K562 (cell line): Measurements from ENCODE around the gene CALM1. TPM values are rescaled to one million over a fixed set of nuclear protein-coding genes. Genes with fewer than 3 reads are reported as not detected.

Experiments used
- ATAC-seq: fragments of 200-7000 bp; cut with Tn5 transposase; 3 replicates; pipeline ENCODE4 v1.9.1; 2020; ENCODE audit warnings: moderate library complexity
- BruUV-seq: library from RNA; stranded (reverse); fragments of 400-500 nt; replicated peaks from 2 replicates; lab custom pipeline; 2021; lab: Mats Ljungman, UMichigan
- CTCF ChIA-PET: fragments of 300-600 bp; formaldehyde crosslinking; extraction: SDS; loops from one replicate; lab custom pipeline; 2021; ENCODE audit warnings: low intra/inter-chr PET ratio; lab: Yijun Ruan, JAX
- POLR2A ChIA-PET: fragments of 300-600, 350-650 bp; sonication (Branson Sonifier 250); formaldehyde crosslinking; extraction: SDS; loops from one replicate; lab custom pipeline; 2021; ENCODE audit warnings: antibody characterized with exemption, inconsistent platforms; lab: Yijun Ruan, JAX
- DNase-seq, 4 experiments: peaks; one replicate each; pipeline versions ENCODE4 v3.0.0 to v3.0.0-alpha.2; 2011 to 2018; ENCODE audit warnings: low spot score in 3 of 4, mixed read lengths in 3 of 4; ENCODE audit errors: extremely low read depth in 1 of 4
- FAIRE-seq: peaks from 2 replicates; lab custom pipeline; 2011; peaks lifted over from hg19 to GRCh38; lab: Jason Lieb, UNC
- H2AFZ ChIP-seq: 2 replicates; pipeline ENCODE4 v1.6.0; 2011; ENCODE audit warnings: low read depth, low read length, control low read depth, inconsistent platforms
- H3K27ac ChIP-seq: fragments of 200-600 bp; 3 replicates; pipeline ENCODE4 v1.8.0; 2011; ENCODE audit warnings: low read depth, mild to moderate bottlenecking, control low read depth, inconsistent platforms, low read length, moderate library complexity, mixed read lengths; ENCODE audit errors: extremely low read depth
- H3K27me3 ChIP-seq, 2 experiments: fragments of 300-600 bp in 1 of 2; 2 replicates in 1 of 2; 3 replicates in 1 of 2; pipeline versions ENCODE4 v1.6.0 to v1.8.0; 2011; ENCODE audit warnings: inconsistent platforms in 2 of 2, low read length in 2 of 2, mild to moderate bottlenecking in 1 of 2, mixed read lengths in 1 of 2, moderate library complexity in 1 of 2; ENCODE audit not compliant: control insufficient read depth in 2 of 2, insufficient read depth in 2 of 2
- H3K36me3 ChIP-seq: fragments of 300-600 bp; 3 replicates; pipeline ENCODE4 v1.8.0; 2011; ENCODE audit warnings: mild to moderate bottlenecking, low read length, inconsistent platforms; ENCODE audit not compliant: control insufficient read depth, insufficient read depth
- H3K4me1 ChIP-seq, 2 experiments: fragments of 200-600 bp in 1 of 2; replicated peaks in 1 of 2; 2 replicates in 1 of 2; 3 replicates in 1 of 2; pipeline versions ENCODE4 v1.5.1 to v1.8.0; 2011; ENCODE audit warnings: inconsistent platforms in 2 of 2, low read length in 2 of 2, mild to moderate bottlenecking in 1 of 2, mixed read lengths in 1 of 2, moderate library complexity in 1 of 2; ENCODE audit not compliant: control insufficient read depth in 2 of 2, insufficient read depth in 2 of 2
- H3K4me2 ChIP-seq: 2 replicates; pipeline ENCODE4 v1.6.1; 2011; ENCODE audit warnings: low read length, control low read depth, inconsistent platforms, mixed read lengths; ENCODE audit not compliant: insufficient read depth
- H3K4me3 ChIP-seq: fragments of 200-600 bp; sonication (generic), shearing (Covaris generic); 2 replicates; pipeline ENCODE4 v1.5.1; 2016; ENCODE audit warnings: control low read depth, inconsistent platforms
- H3K79me2 ChIP-seq: fragments of 200-600 bp; 3 replicates; pipeline ENCODE4 v1.8.0; 2011; ENCODE audit warnings: low read length, inconsistent platforms; ENCODE audit not compliant: control insufficient read depth, insufficient read depth
- H3K9ac ChIP-seq, 2 experiments: 2 replicates each; pipeline versions ENCODE4 v1.6.0 to v1.6.1; 2011; ENCODE audit warnings: low read depth in 2 of 2, low read length in 2 of 2, control low read depth in 1 of 2, inconsistent platforms in 1 of 2, mild to moderate bottlenecking in 1 of 2, mixed read lengths in 1 of 2; ENCODE audit not compliant: insufficient read depth in 1 of 2
- H3K9me1 ChIP-seq: one replicate; pipeline ENCODE4 v1.6.0; 2011; ENCODE audit warnings: inconsistent platforms, mild to moderate bottlenecking, low read length, moderate library complexity; ENCODE audit not compliant: control insufficient read depth, insufficient read depth
- H3K9me3 ChIP-seq: replicated peaks from 2 replicates; pipeline ENCODE4 v1.5.1; 2011; ENCODE audit warnings: low read depth, low read length, inconsistent platforms; ENCODE audit not compliant: control insufficient read depth, insufficient read depth
- H4K20me1 ChIP-seq: replicated peaks from 2 replicates; pipeline ENCODE4 v1.6.1; 2011; ENCODE audit warnings: low read length, inconsistent platforms, mixed read lengths; ENCODE audit not compliant: control insufficient read depth, insufficient read depth
- CREM ChIP-seq: IDR thresholded peaks from 2 replicates; pipeline ENCODE4 v1.6.1; 2014; ENCODE audit warnings: antibody characterized with exemption, low read depth
- DACH1 ChIP-seq: fragments of 450-650 bp; IDR thresholded peaks from 2 replicates; pipeline ENCODE4 v1.6.1; 2018; ENCODE audit not compliant: partially characterized antibody
- GABPB1 ChIP-seq: sonication (generic); formaldehyde crosslinking; IDR thresholded peaks from 2 replicates; pipeline ENCODE4 v1.8.0; 2022; ENCODE audit warnings: mild to moderate bottlenecking, missing genetic modification reagents
- GATA2 ChIP-seq: sonication (generic); formaldehyde crosslinking; IDR thresholded peaks from 2 replicates; pipeline ENCODE4 v1.4.0; 2020; ENCODE audit warnings: mild to moderate bottlenecking, missing genetic modification reagents
- HMG20B ChIP-seq: fragments of 250-450 bp; sonication (Bioruptor Pico); IDR thresholded peaks from 2 replicates; pipeline ENCODE4 v1.5.0; 2021; ENCODE audit warnings: mild to moderate bottlenecking
- HNRNPL ChIP-seq: fragments of 200-400 bp; formaldehyde crosslinking; IDR thresholded peaks from 2 replicates; pipeline ENCODE4 v1.6.1; 2017; ENCODE audit warnings: low read depth, mild to moderate bottlenecking, low read length
- MYC ChIP-seq, 2 experiments: fragments of 250-450 bp in 1 of 2; sonication (Bioruptor Pico) in 1 of 2; IDR thresholded peaks; 2 replicates each; pipeline versions ENCODE4 v1.5.1 to v1.6.1; 2012 to 2021; ENCODE audit warnings: low read depth in 2 of 2, borderline replicate concordance in 1 of 2, improper control_type of control experiment in 1 of 2, low read length in 1 of 2, mild to moderate bottlenecking in 1 of 2, moderate library complexity in 1 of 2
- POLR2A ChIP-seq: fragments of 450-650 bp; conservative IDR thresholded peaks from 2 replicates; pipeline ENCODE4 v1.6.1; 2016
- RFX5 ChIP-seq: IDR thresholded peaks from 2 replicates; pipeline ENCODE4 v1.6.1; 2011; ENCODE audit warnings: low read depth, mild to moderate bottlenecking, improper control_type of control experiment, low read length
- SMC3 ChIP-seq: conservative IDR thresholded peaks from 2 replicates; pipeline ENCODE4 v1.6.1; 2011; ENCODE audit warnings: low read depth, low read length, improper control_type of control experiment; ENCODE audit not compliant: insufficient read depth
- YY1 ChIP-seq, 3 experiments: IDR thresholded peaks; 2 replicates each; pipeline ENCODE4 v1.6.1; 2011; ENCODE audit warnings: low read length in 2 of 3, mild to moderate bottlenecking in 2 of 3, moderate library complexity in 2 of 3, borderline replicate concordance in 1 of 3, control low read depth in 1 of 3, low read depth in 1 of 3; ENCODE audit not compliant: insufficient read depth in 3 of 3, insufficient replicate concordance in 2 of 3, control insufficient read depth in 1 of 3, insufficient read length in 1 of 3; ENCODE audit errors: extremely low read depth in 1 of 3
- WGBS: fragments of 100-300 bp; shearing (Covaris generic); methylation state at CpG from one replicate; pipeline ENCODE4 v1.1.6; 2016; ENCODE audit warnings: low coverage, mixed read lengths; ENCODE audit not compliant: insufficient coverage; ENCODE audit errors: missing lambda C conversion rate; 5-methylcytosine and 5-hydroxymethylcytosine counted together
- in situ Hi-C: fragments of 300-500 bp; cut with MboI; formaldehyde crosslinking; loops from 4 replicates; pipeline ENCODE4 v1.15.0; 2018; ENCODE audit warnings: inconsistent platforms, mixed read lengths
- intact Hi-C: fragments of 100-400 bp; cut with micrococcal nuclease; formaldehyde crosslinking; loops from 2 replicates; pipeline ENCODE4 v1.14.2; 2022
- polyA plus RNA-seq, 8 experiments: library from polyadenylated mRNA; depleted of rRNA in 4 of 8; stranded (reverse) in 5 of 8; unstranded in 3 of 8; fragments of >200 nt; fragmentation: Nextera tagmentation in 2 of 8; fragmentation: Illumina TruSeq in 1 of 8; extraction: Ambion mirVana in 2 of 8; extraction: Trizol in 1 of 8; gene quantifications; 2 replicates each; pipeline versions ENCODE4 v1.2.1 to v1.2.3, GENCODE V29; 2011 to 2014; ENCODE audit warnings: inconsistent platforms in 1 of 8, missing spikeins in 1 of 8
- total RNA-seq, 7 experiments: library from RNA; depleted of rRNA in 6 of 7; stranded (reverse); fragments of >200 nt in 6 of 7; fragmentation: Illumina TruSeq in 2 of 7; extraction: Trizol in 2 of 7; gene quantifications; 2 replicates each; pipeline versions ENCODE4 v1.2.1 to v1.2.3, GENCODE V29; 2011 to 2021; ENCODE audit warnings: low replicate concordance in 1 of 7
- TF ChIP-seq, protein P1 (sequence below), 2 experiments: fragments of 450-650 bp; IDR thresholded peaks; 2 replicates each; pipeline ENCODE4 v1.6.1; 2016
- TF ChIP-seq, protein P2 (sequence below): fragments of 450-650 bp; IDR thresholded peaks from 2 replicates; pipeline ENCODE4 v1.6.1; 2017; ENCODE audit warnings: mild to moderate bottlenecking, moderate library complexity
- TF ChIP-seq, protein P3 (sequence below): fragments of 200-800 bp; sonication (Bioruptor generic); IDR thresholded peaks from 2 replicates; pipeline ENCODE4 v1.6.1; 2017; ENCODE audit warnings: missing genetic modification characterization, missing compliant biosample characterization

CALM1 gene
- total and polyA plus RNA-seq, 9 of the 15 experiments (the other 6 are each of a cell fraction or from before 2014, with no cell fraction given), result 48.0 to 269 (median 158) TPM

DNA sequence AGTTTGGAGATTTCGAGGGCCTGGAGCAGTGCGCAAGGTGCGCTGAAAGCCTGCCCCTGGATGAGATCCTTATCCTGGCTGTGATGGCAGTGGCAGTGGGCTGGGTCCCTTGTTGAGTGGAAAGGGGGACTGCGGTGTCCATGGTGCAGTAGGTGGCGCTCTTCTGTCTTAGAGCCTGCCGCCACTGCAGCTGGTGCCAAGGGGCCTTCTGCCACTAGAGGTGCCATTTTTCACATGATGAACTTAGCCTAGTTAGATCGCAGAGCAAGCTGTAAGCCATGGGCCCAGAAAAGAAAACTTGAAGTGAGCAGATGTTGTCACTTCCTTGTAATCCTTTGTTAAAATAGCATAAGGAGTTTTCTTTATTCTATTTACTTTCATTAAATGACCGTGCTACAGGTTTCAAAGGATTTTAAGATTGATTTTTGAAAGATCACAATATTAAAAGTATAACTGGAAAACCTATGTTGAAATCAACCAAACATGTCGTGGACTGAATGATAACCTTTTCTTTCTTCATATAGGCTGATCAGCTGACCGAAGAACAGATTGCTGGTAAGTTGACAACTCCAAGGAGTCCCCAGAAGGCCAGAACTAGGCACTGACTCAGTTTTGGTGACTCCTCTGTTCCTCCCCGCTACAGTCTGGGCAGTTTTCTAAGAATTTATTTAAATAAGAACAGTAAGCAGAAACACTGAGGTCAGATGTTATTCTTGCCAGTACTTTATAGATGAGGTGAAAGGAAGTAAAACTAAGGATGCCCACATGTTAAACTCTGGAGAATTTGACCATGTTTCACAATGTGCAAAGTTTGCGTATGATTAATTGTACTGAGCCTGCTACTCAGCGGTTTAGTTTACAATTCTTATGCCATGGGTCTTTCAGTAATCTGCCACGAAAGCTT is 3.0 kb downstream of the CALM1 start:
- CTCF ChIA-PET, result interaction anchor here (0.6 to 2.8 kb wide), 4 partner anchors 60 to 298 kb away, joined by 3 to 15 read pairs (median 4); no protein-coding TSS in a partner anchor
- no peak overlapping the region for H3K9ac ChIP-seq
- no peak overlapping the region for H3K27ac ChIP-seq
- no peak overlapping the region for H2AFZ ChIP-seq
- peaks cover 50% of the 10 kb centered on the region for H3K36me3 ChIP-seq
- H3K27me3 ChIP-seq, result no peaks in the 10 kb centered on the region
- H3K4me1 ChIP-seq, result peaks cover 6 to 14% of the 10 kb centered on the region in 2 experiments; a peak in 4 of 5 replicates
- H3K9me1 ChIP-seq, result no peaks in the 10 kb centered on the region
- in situ Hi-C loops (loop anchor here (10.0 kb wide), 1 partner anchor 125 kb away; no protein-coding TSS in a partner anchor), intact Hi-C loops (loop anchor here (1.0 to 5.0 kb wide), 3 partner anchors 97 to 298 kb away; no protein-coding TSS in a partner anchor)
- DNase-seq (peak; percentile 64 to 86 (median 78)), ATAC-seq (peak; percentile 72), FAIRE-seq (peak; percentile 78)
- no peak overlapping the region for H3K4me3 ChIP-seq
- H4K20me1 ChIP-seq, result no peaks in the 10 kb centered on the region; the same call in none of the 2 replicates
- peaks cover 32% of the 10 kb centered on the region for H3K79me2 ChIP-seq
- no peak overlapping the region for H3K4me2 ChIP-seq
- BruUV-seq, result no TSS peak
- WGBS, result 54% methylated on average over 10 of the region's 14 CpGs
- POLR2A ChIA-PET, result interaction anchor here (0.7 to 1.6 kb wide), 3 partner anchors 18 to 359 kb away, joined by 3 to 5 read pairs (median 3); no protein-coding TSS in a partner anchor
- H3K9me3 ChIP-seq, result no peaks in the 10 kb centered on the region
- TF ChIP-seq MYC (IDR thresholded peaks at IDR 0.05; ENCODE audit: low read depth, low read length) (peak; percentile 37; the same call in 1 of the 2 replicates), MYC (CRISPR knock-in tag; IDR thresholded peaks at IDR 0.05; ENCODE audit: borderline replicate concordance, low read depth) (no peak), HNRNPL (0 out of 2 replicates have a peak, but pooled peaks have one; percentile 41), YY1 (IDR thresholded peaks at IDR 0.05; ENCODE audit: borderline replicate concordance in 1 of 3, control insufficient read depth in 1 of 3, extremely low read depth in 1 of 3, insufficient read depth in 3 of 3, insufficient read length in 1 of 3, insufficient replicate concordance in 2 of 3, low read depth in 1 of 3, low read length in 2 of 3) (peak in 2 of 3 experiments; percentile 48 to 67), CREM (peak; percentile 50), HMG20B (CRISPR knock-in tag) (no peak), DACH1 (peak; percentile 29), SMC3 (peak; percentile 83), RFX5 (0 out of 2 replicates have a peak, but pooled peaks have one; percentile 28), GABPB1 (CRISPR knock-in tag) (0 out of 2 replicates have a peak, but pooled peaks have one; percentile 42), GATA2 (CRISPR knock-in tag) (peak; percentile 39; the same call in 1 of the 2 replicates), POLR2A (no peak)
- TF ChIP-seq, protein P1, sequence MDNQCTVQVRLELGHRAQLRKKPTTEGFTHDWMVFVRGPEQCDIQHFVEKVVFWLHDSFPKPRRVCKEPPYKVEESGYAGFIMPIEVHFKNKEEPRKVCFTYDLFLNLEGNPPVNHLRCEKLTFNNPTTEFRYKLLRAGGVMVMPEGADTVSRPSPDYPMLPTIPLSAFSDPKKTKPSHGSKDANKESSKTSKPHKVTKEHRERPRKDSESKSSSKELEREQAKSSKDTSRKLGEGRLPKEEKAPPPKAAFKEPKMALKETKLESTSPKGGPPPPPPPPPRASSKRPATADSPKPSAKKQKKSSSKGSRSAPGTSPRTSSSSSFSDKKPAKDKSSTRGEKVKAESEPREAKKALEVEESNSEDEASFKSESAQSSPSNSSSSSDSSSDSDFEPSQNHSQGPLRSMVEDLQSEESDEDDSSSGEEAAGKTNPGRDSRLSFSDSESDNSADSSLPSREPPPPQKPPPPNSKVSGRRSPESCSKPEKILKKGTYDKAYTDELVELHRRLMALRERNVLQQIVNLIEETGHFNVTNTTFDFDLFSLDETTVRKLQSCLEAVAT (IDR thresholded peaks at IDR 0.05), result 0 out of 4 replicates have a peak, but pooled peaks of 1 of the 2 experiments have one; percentile 41
- TF ChIP-seq, protein P2, sequence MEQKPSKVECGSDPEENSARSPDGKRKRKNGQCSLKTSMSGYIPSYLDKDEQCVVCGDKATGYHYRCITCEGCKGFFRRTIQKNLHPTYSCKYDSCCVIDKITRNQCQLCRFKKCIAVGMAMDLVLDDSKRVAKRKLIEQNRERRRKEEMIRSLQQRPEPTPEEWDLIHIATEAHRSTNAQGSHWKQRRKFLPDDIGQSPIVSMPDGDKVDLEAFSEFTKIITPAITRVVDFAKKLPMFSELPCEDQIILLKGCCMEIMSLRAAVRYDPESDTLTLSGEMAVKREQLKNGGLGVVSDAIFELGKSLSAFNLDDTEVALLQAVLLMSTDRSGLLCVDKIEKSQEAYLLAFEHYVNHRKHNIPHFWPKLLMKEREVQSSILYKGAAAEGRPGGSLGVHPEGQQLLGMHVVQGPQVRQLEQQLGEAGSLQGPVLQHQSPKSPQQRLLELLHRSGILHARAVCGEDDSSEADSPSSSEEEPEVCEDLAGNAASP, result no peak
- TF ChIP-seq, protein P3, sequence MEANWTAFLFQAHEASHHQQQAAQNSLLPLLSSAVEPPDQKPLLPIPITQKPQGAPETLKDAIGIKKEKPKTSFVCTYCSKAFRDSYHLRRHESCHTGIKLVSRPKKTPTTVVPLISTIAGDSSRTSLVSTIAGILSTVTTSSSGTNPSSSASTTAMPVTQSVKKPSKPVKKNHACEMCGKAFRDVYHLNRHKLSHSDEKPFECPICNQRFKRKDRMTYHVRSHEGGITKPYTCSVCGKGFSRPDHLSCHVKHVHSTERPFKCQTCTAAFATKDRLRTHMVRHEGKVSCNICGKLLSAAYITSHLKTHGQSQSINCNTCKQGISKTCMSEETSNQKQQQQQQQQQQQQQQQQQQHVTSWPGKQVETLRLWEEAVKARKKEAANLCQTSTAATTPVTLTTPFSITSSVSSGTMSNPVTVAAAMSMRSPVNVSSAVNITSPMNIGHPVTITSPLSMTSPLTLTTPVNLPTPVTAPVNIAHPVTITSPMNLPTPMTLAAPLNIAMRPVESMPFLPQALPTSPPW (CRISPR knock-in tag), result peak; percentile 44
